ENCODE data around the gene KCNJ12. TPM values are rescaled to one million over a fixed set of nuclear protein-coding genes. Genes with fewer than 3 reads are reported as not detected.

KCNJ12 gene
- total RNA-seq, 1 donor from 2014 or later = 2.2 TPM

GRCh38 chr17:21462237-21462636 is 86.1 kb downstream of the KCNJ12 start:
- no peak overlapping the region for H3K4me3 ChIP-seq
- DNase-seq (ENCODE audit: extremely low spot score in 2 of 2) = peak in 1 of 2 donors; percentile 49
- peaks cover 15% of the 10 kb centered on the region for H3K4me1 ChIP-seq
- H3K9me3 ChIP-seq = no peaks in the 10 kb centered on the region
- intact Hi-C loops (cut with DNase I) = no loop called here
- no peak overlapping the region for H3K27ac ChIP-seq
- TF ChIP-seq POLR2AphosphoS5 (IDR thresholded peaks at IDR 0.05; ENCODE audit: insufficient read depth in 1 of 2, low read depth in 1 of 2) (no peak), POLR2A (IDR thresholded peaks at IDR 0.05) (no peak), CTCF (IDR thresholded peaks at IDR 0.05) (no peak)
- no peaks in the 10 kb centered on the region for H3K27me3 ChIP-seq
- H3K36me3 ChIP-seq = no peaks in the 10 kb centered on the region

- Histone ChIP-seq H3K9me3 (no peaks in the 10 kb centered on the region), H3K27me3 (no peaks in the 10 kb centered on the region), H3K4me1 (peaks cover 7% of the 10 kb centered on the region), H3K27ac (no peak overlapping the region), H3K36me3 (no peaks in the 10 kb centered on the region), H3K4me3 (no peak overlapping the region)
- DNase-seq (ENCODE audit: extremely low spot score in 2 of 2) = no peak
- TF ChIP-seq CTCF (IDR thresholded peaks at IDR 0.05) = no peak
- TF ChIP-seq POLR2AphosphoS5 (IDR thresholded peaks at IDR 0.05; ENCODE audit: insufficient read depth in 1 of 2, low read depth in 1 of 2) = no peak
- TF ChIP-seq POLR2A (IDR thresholded peaks at IDR 0.05) = no peak
- intact Hi-C loops (cut with DNase I) = no loop called here
These were observed 87.1 kb downstream of the KCNJ12 start for GRCh38 chr17:21463204-21463661.

GRCh38 chr17:21463779-21464407 is 87.7 kb downstream of the KCNJ12 start:
- Histone ChIP-seq H3K9me3 (no peaks in the 10 kb centered on the region), H3K36me3 (no peaks in the 10 kb centered on the region), H3K4me1 (peaks cover 7% of the 10 kb centered on the region), H3K27me3 (no peaks in the 10 kb centered on the region), H3K4me3 (peak overlapping the region in 1 of 2 donors; percentile 24), H3K27ac (no peak overlapping the region)
- intact Hi-C loops (cut with DNase I) = no loop called here
- no peak for TF ChIP-seq POLR2A (IDR thresholded peaks at IDR 0.05)
- no peak for TF ChIP-seq POLR2AphosphoS5 (IDR thresholded peaks at IDR 0.05; ENCODE audit: insufficient read depth in 1 of 2, low read depth in 1 of 2)
- no peak for TF ChIP-seq CTCF (IDR thresholded peaks at IDR 0.05)
- peak in 1 of 2 donors; percentile 64 for DNase-seq (ENCODE audit: extremely low spot score in 2 of 2)

GRCh38 chr17:21464611-21465021 is 88.5 kb downstream of the KCNJ12 start:
- intact Hi-C loops (cut with DNase I) = no loop called here
- no peak overlapping the region for H3K4me3 ChIP-seq
- H3K27ac ChIP-seq = no peak overlapping the region
- H3K36me3 ChIP-seq = no peaks in the 10 kb centered on the region
- DNase-seq (ENCODE audit: extremely low spot score in 2 of 2) = peak in 1 of 2 donors; percentile 81
- TF ChIP-seq POLR2A (IDR thresholded peaks at IDR 0.05) (no peak), CTCF (IDR thresholded peaks at IDR 0.05) (no peak), POLR2AphosphoS5 (IDR thresholded peaks at IDR 0.05; ENCODE audit: insufficient read depth in 1 of 2, low read depth in 1 of 2) (no peak)
- no peaks in the 10 kb centered on the region for H3K27me3 ChIP-seq
- no peaks in the 10 kb centered on the region for H3K9me3 ChIP-seq
- peaks cover 7% of the 10 kb centered on the region for H3K4me1 ChIP-seq

- Histone ChIP-seq H3K4me1 (peaks cover 7% of the 10 kb centered on the region), H3K27ac (no peak overlapping the region), H3K27me3 (no peaks in the 10 kb centered on the region), H3K36me3 (no peaks in the 10 kb centered on the region), H3K4me3 (no peak overlapping the region), H3K9me3 (no peaks in the 10 kb centered on the region)
- DNase-seq (ENCODE audit: extremely low spot score in 2 of 2) = peak in 1 of 2 donors; percentile 42
- intact Hi-C loops (cut with DNase I) = no loop called here
- TF ChIP-seq POLR2AphosphoS5 (IDR thresholded peaks at IDR 0.05; ENCODE audit: insufficient read depth in 1 of 2, low read depth in 1 of 2) = no peak
- no peak for TF ChIP-seq POLR2A (IDR thresholded peaks at IDR 0.05)
- TF ChIP-seq CTCF (IDR thresholded peaks at IDR 0.05) = no peak
These were observed 90.4 kb downstream of the KCNJ12 start for GRCh38 chr17:21466550-21466949.
